IMR-90 (cell line): Measurements from ENCODE around the gene FMOD. TPM values are rescaled to one million over a fixed set of nuclear protein-coding genes. Genes with fewer than 3 reads are reported as not detected.

Experiments used
- ATAC-seq: fragments of 200-7000 bp; cut with Tn5 transposase; 2 replicates; pipeline ENCODE4 v1.9.1; 2020; ENCODE audit warnings: low read depth, mild to moderate bottlenecking, moderate library complexity
- BruUV-seq: library from RNA; stranded (reverse); fragments of 400-500 nt; replicated peaks from 2 replicates; lab custom pipeline; 2021; lab: Mats Ljungman, UMichigan
- CTCF ChIA-PET: fragments of 300-600 bp; formaldehyde crosslinking; extraction: SDS; loops from one replicate; lab custom pipeline; 2021; ENCODE audit warnings: antibody characterized with exemption; lab: Yijun Ruan, JAX
- POLR2A ChIA-PET: fragments of 300-600 bp; sonication (Branson Sonifier 250); formaldehyde crosslinking; loops from one replicate; lab custom pipeline; 2022; ENCODE audit warnings: antibody characterized with exemption; ENCODE audit not compliant: unreplicated experiment; lab: Charles Lee
- DNase-seq: peaks from one replicate; pipeline ENCODE4 v3.0.0; 2013
- H2AFZ ChIP-seq: replicated peaks from 2 replicates; pipeline ENCODE3; 2013; ENCODE audit warnings: low read length, mild to moderate bottlenecking; ENCODE audit not compliant: poor library complexity
- H2AK5ac ChIP-seq: 2 replicates; pipeline ENCODE4 v1.6.1; 2013; ENCODE audit warnings: low read depth, low read length, inconsistent platforms
- H2AK9ac ChIP-seq: replicated peaks from 2 replicates; pipeline ENCODE3; 2013; ENCODE audit warnings: mild to moderate bottlenecking, low read depth, low read length, moderate library complexity; ENCODE audit not compliant: poor library complexity
- H2BK120ac ChIP-seq: 2 replicates; pipeline ENCODE4 v1.6.1; 2013; ENCODE audit warnings: low read depth, low read length, inconsistent platforms
- H2BK15ac ChIP-seq: 3 replicates; pipeline ENCODE4 v1.6.1; 2013; ENCODE audit warnings: low read depth, low read length, inconsistent platforms
- H2BK20ac ChIP-seq: 2 replicates; pipeline ENCODE4 v1.6.1; 2013; ENCODE audit warnings: low read depth, mild to moderate bottlenecking, inconsistent platforms, low read length, moderate library complexity
- H2BK5ac ChIP-seq: 2 replicates; pipeline ENCODE4 v1.6.1; 2013; ENCODE audit warnings: mild to moderate bottlenecking, low read depth, low read length, inconsistent platforms; ENCODE audit not compliant: poor library complexity, severe bottlenecking
- H3K14ac ChIP-seq: replicated peaks from 2 replicates; pipeline ENCODE4 v1.6.1; 2013; ENCODE audit warnings: low read depth, low read length, inconsistent platforms
- H3K18ac ChIP-seq: 2 replicates; pipeline ENCODE4 v1.6.1; 2013; ENCODE audit warnings: low read depth, low read length, control low read depth
- H3K23ac ChIP-seq: 2 replicates; pipeline ENCODE4 v1.6.1; 2013; ENCODE audit warnings: low read depth, low read length, inconsistent platforms
- H3K27ac ChIP-seq: 2 replicates; pipeline ENCODE4 v1.5.1; 2013; ENCODE audit warnings: mild to moderate bottlenecking, control low read depth, low read length; ENCODE audit not compliant: insufficient read depth
- H3K27me3 ChIP-seq: 2 replicates; pipeline ENCODE4 v1.6.1; 2013; ENCODE audit warnings: low read length; ENCODE audit not compliant: control insufficient read depth, insufficient read depth
- H3K36me3 ChIP-seq: 2 replicates; pipeline ENCODE4 v1.6.1; 2013; ENCODE audit warnings: low read length, mixed read lengths; ENCODE audit not compliant: control insufficient read depth, insufficient read depth
- H3K4ac ChIP-seq: 2 replicates; pipeline ENCODE4 v1.6.1; 2013; ENCODE audit warnings: low read depth, low read length, inconsistent platforms
- H3K4me1 ChIP-seq: 2 replicates; pipeline ENCODE4 v1.6.1; 2013; ENCODE audit warnings: low read length, mixed read lengths; ENCODE audit not compliant: control insufficient read depth, insufficient read depth
- H3K4me2 ChIP-seq: 2 replicates; pipeline ENCODE4 v1.6.1; 2013; ENCODE audit warnings: low read depth, mild to moderate bottlenecking, control low read depth, low read length, moderate library complexity
- H3K4me3 ChIP-seq: 2 replicates; pipeline ENCODE4 v1.5.1; 2013; ENCODE audit warnings: low read depth, mild to moderate bottlenecking, control low read depth, low read length, moderate library complexity; ENCODE audit not compliant: insufficient read depth
- H3K56ac ChIP-seq: 2 replicates; pipeline ENCODE4 v1.6.1; 2013; ENCODE audit warnings: low read length, inconsistent platforms; ENCODE audit not compliant: insufficient read depth; ENCODE audit errors: extremely low read depth
- H3K79me1 ChIP-seq, 2 experiments: 2 replicates each; pipeline ENCODE4 v1.6.1; 2013; ENCODE audit warnings: low read length in 2 of 2, inconsistent platforms in 1 of 2, low read depth in 1 of 2
- H3K9ac ChIP-seq: 2 replicates; pipeline ENCODE4 v1.6.1; 2013; ENCODE audit warnings: low read depth, low read length, control low read depth
- H3K9me1 ChIP-seq: 2 replicates; pipeline ENCODE4 v1.6.1; 2013; ENCODE audit warnings: low read length, inconsistent platforms; ENCODE audit not compliant: insufficient read depth
- H3K9me3 ChIP-seq: 2 replicates; pipeline ENCODE4 v1.6.1; 2013; ENCODE audit warnings: low read length; ENCODE audit not compliant: control insufficient read depth, insufficient read depth
- H4K20me1 ChIP-seq: 2 replicates; pipeline ENCODE4 v1.6.1; 2013; ENCODE audit warnings: low read length, inconsistent platforms; ENCODE audit not compliant: insufficient read depth
- H4K5ac ChIP-seq: 2 replicates; pipeline ENCODE4 v1.6.1; 2013; ENCODE audit warnings: mild to moderate bottlenecking, low read depth, low read length, control low read depth
- H4K8ac ChIP-seq, 2 experiments: 2 replicates each; pipeline ENCODE4 v1.6.1; 2013; ENCODE audit warnings: low read depth in 2 of 2, low read length in 2 of 2, control low read depth in 1 of 2, inconsistent platforms in 1 of 2
- H4K91ac ChIP-seq: 2 replicates; pipeline ENCODE4 v1.6.1; 2013; ENCODE audit warnings: low read depth, low read length, inconsistent platforms; ENCODE audit not compliant: insufficient read depth
- CEBPB ChIP-seq: IDR thresholded peaks from 2 replicates; pipeline ENCODE4 v1.6.1; 2012; ENCODE audit warnings: low read depth, low read length, improper control_type of control experiment
- CHD1 ChIP-seq: IDR thresholded peaks from 2 replicates; pipeline ENCODE4 v1.6.1; 2012; ENCODE audit warnings: low read depth, low read length, improper control_type of control experiment
- FOS ChIP-seq: fragments of 150-350 bp; IDR thresholded peaks from 2 replicates; pipeline ENCODE4 v1.6.1; 2016; ENCODE audit warnings: low read depth, low read length
- MAZ ChIP-seq: IDR thresholded peaks from 2 replicates; pipeline ENCODE4 v1.6.1; 2012; ENCODE audit warnings: low read depth, mild to moderate bottlenecking, low read length, improper control_type of control experiment, moderate library complexity, borderline replicate concordance
- NFE2L2 ChIP-seq: fragments of 150-350 bp; IDR thresholded peaks from 2 replicates; pipeline ENCODE4 v1.6.1; 2016; ENCODE audit warnings: low read depth, mild to moderate bottlenecking, low read length
- POLR2A ChIP-seq: IDR thresholded peaks from 2 replicates; pipeline ENCODE4 v1.6.1; 2012; ENCODE audit warnings: mild to moderate bottlenecking, low read depth, low read length
- RFX5 ChIP-seq: IDR thresholded peaks from 2 replicates; pipeline ENCODE4 v1.8.0; 2012; ENCODE audit warnings: low read depth, mild to moderate bottlenecking, low read length, moderate library complexity
- SMC3 ChIP-seq: fragments of 150-350 bp; IDR thresholded peaks from 2 replicates; pipeline ENCODE4 v1.6.1; 2016; ENCODE audit warnings: low read depth, mild to moderate bottlenecking, antibody characterized with exemption, low read length, moderate library complexity
- WGBS, 2 experiments: methylation state at CpG; one replicate each; pipeline versions ENCODE4 v1.1.5 to v1.1.7; 2013; ENCODE audit warnings: missing lambda C conversion rate in 2 of 2; ENCODE audit not compliant: insufficient read length in 1 of 2; ENCODE audit errors: extremely low coverage in 2 of 2; 5-methylcytosine and 5-hydroxymethylcytosine counted together
- dilution Hi-C: fragments of 300-500 bp; cut with HindIII; formaldehyde crosslinking; loops from one replicate; pipeline ENCODE4 v1.14.3; 2018; ENCODE audit warnings: low sequenced_read_pairs; ENCODE audit not compliant: unreplicated experiment
- in situ Hi-C: fragments of 300-500 bp; cut with MboI; formaldehyde crosslinking; loops from 3 replicates; pipeline ENCODE4 v1.14.3; 2019; ENCODE audit warnings: low sequenced_read_pairs, inconsistent platforms, mixed read lengths
- intact Hi-C: fragments of 100-400 bp; cut with micrococcal nuclease; formaldehyde crosslinking; loops from 2 replicates; pipeline ENCODE4 v1.10.0; 2022
- polyA plus RNA-seq, 3 experiments: library from polyadenylated mRNA; depleted of rRNA; stranded (reverse); fragments of >200 nt; gene quantifications; 2 replicates each; pipeline ENCODE4 v1.2.3, GENCODE V29; 2012; ENCODE audit warnings: low replicate concordance in 1 of 3
- total RNA-seq: library from RNA; depleted of rRNA; stranded (reverse); fragments of >200 nt; gene quantifications from 2 replicates; pipeline ENCODE4 v1.2.3, GENCODE V29; 2012
- TF ChIP-seq, protein P1 (sequence below): fragments of 150-350 bp; IDR thresholded peaks from 2 replicates; pipeline ENCODE4 v1.6.1; 2016; ENCODE audit warnings: low read depth, mild to moderate bottlenecking, low read length, moderate library complexity, borderline replicate concordance

FMOD gene
- total and polyA plus RNA-seq, 2 of the 4 experiments (the other 2 are of a cell fraction) = 0.18 to 2.7 TPM

DNA sequence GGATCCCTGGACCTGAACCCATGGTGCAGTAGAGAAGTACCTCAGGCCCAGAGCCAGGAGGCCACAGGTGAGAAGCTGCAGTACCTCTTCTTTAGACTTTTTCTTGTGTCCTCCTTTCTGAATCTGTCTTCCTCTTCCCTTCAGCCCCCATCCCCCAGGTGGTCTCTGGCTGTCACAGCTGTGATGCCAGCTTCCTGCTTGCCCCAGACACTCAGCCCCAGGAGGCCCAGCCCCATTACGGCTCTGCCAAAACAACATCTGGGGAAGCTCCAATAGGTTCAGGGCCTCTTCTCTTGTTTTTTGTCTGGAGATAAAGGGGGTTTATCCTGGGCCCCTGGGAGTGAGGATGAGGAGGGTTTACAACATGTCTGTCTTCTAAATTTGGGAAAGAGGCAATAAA lies 55.1 kb downstream of the FMOD start:
- Histone ChIP-seq H3K4me3 (no peak overlapping the region), H3K9me1 (no peaks in the 10 kb centered on the region), H3K9me3 (no peaks in the 10 kb centered on the region), H4K8ac (no peak overlapping the region), H3K4me2 (no peak overlapping the region), H2AFZ (no peak overlapping the region), H3K14ac (no peak overlapping the region), H4K20me1 (no peaks in the 10 kb centered on the region), H3K36me3 (no peaks in the 10 kb centered on the region), H2BK5ac (no peak overlapping the region), H2BK120ac (no peak overlapping the region), H3K79me1 (no peaks in the 10 kb centered on the region), H3K4me1 (peaks cover 2% of the 10 kb centered on the region; the same call in 1 of the 2 replicates), H4K91ac (no peak overlapping the region), H3K18ac (no peak overlapping the region), H3K23ac (no peak overlapping the region), H3K27me3 (peaks cover 44% of the 10 kb centered on the region), H3K4ac (no peak overlapping the region), H3K27ac (no peak overlapping the region), H2AK9ac (no peak overlapping the region), H2BK15ac (no peak overlapping the region), H4K5ac (no peak overlapping the region), H3K9ac (no peak overlapping the region), H2AK5ac (no peak overlapping the region), H3K56ac (no peak overlapping the region), H2BK20ac (no peak overlapping the region)
- in situ Hi-C loops (no loop called here), intact Hi-C loops (no loop called here), dilution Hi-C loops (no loop called here)
- ChIA-PET CTCF (no interaction called here), POLR2A (no interaction called here)
- DNase-seq = no peak
- WGBS, 2 experiments = no CpG with 5 or more reads among the region's 1 CpG
- no TSS peak for BruUV-seq
- no peak for ATAC-seq
- TF ChIP-seq NFE2L2 (no peak), MAZ (no peak), SMC3 (no peak), RFX5 (no peak), CEBPB (no peak), CHD1 (no peak), POLR2A (no peak), FOS (no peak)
- TF ChIP-seq, protein P1, sequence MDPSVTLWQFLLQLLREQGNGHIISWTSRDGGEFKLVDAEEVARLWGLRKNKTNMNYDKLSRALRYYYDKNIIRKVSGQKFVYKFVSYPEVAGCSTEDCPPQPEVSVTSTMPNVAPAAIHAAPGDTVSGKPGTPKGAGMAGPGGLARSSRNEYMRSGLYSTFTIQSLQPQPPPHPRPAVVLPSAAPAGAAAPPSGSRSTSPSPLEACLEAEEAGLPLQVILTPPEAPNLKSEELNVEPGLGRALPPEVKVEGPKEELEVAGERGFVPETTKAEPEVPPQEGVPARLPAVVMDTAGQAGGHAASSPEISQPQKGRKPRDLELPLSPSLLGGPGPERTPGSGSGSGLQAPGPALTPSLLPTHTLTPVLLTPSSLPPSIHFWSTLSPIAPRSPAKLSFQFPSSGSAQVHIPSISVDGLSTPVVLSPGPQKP = no peak
